ENCODE data around the gene GSTM2. TPM values are rescaled to one million over a fixed set of nuclear protein-coding genes. Genes with fewer than 3 reads are reported as not detected.

The GSTM2 gene
- total RNA-seq, 1 experiment from 2014 or later = 14.9 TPM

GRCh38 chr1:109634292-109634691 lies 33.6 kb upstream of the GSTM2 start:
- H3K27me3 Mint-ChIP-seq (ENCODE audit: low read depth) = no peaks in the 10 kb centered on the region
- H3K14ac ChIP-seq (ENCODE audit: insufficient read depth, low read length) = no peak overlapping the region

More at GRCh38 chr1:109634292-109634691, 33.6 kb upstream of the GSTM2 start:
- Histone ChIP-seq H3K9me3 (ENCODE audit: control insufficient read depth, low read depth, low read length) (no peaks in the 10 kb centered on the region), H2BK12ac (ENCODE audit: insufficient read length, low read depth, low read length) (no peak overlapping the region), H2BK120ac (ENCODE audit: low read depth, low read length, poor library complexity, severe bottlenecking) (no peak overlapping the region), H3K4me2 (ENCODE audit: insufficient read depth, insufficient read length, low read length) (no peak overlapping the region), H3K79me1 (ENCODE audit: insufficient read depth, low read depth, low read length, poor library complexity, severe bottlenecking) (no peaks in the 10 kb centered on the region), H3K18ac (ENCODE audit: insufficient read length, low read depth, low read length) (no peak overlapping the region), H2AK5ac (ENCODE audit: insufficient read length, low read length) (no peak overlapping the region), H3K4ac (ENCODE audit: low read depth, low read length) (no peak overlapping the region), H3K9ac (ENCODE audit: extremely low read depth, insufficient read length, low read length) (no peak overlapping the region), H3K23ac (ENCODE audit: insufficient read length, low read depth, low read length) (no peak overlapping the region), H3K27ac (ENCODE audit: insufficient read length, low read depth, low read length) (no peak overlapping the region), H4K8ac (replicated peaks; ENCODE audit: insufficient read length, low read depth, low read length) (no peak overlapping the region), H3T11ph (ENCODE audit: low read length) (no peak overlapping the region), H4K20me1 (ENCODE audit: control insufficient read depth, insufficient read depth, insufficient read length) (no peaks in the 10 kb centered on the region), H2BK5ac (ENCODE audit: insufficient read length, low read length) (no peak overlapping the region), H2BK15ac (ENCODE audit: low read depth, low read length) (no peak overlapping the region), H3K56ac (ENCODE audit: insufficient read length, low read depth, low read length) (no peak overlapping the region), H3K27me3 (ENCODE audit: insufficient read depth, low read length) (no peaks in the 10 kb centered on the region), H4K91ac (ENCODE audit: insufficient read length, low read depth, low read length) (no peak overlapping the region), H3K23me2 (ENCODE audit: insufficient read length, low read depth, low read length, poor library complexity, severe bottlenecking) (no peaks in the 10 kb centered on the region), H2AFZ (ENCODE audit: low read length) (no peak overlapping the region), H3K4me1 (ENCODE audit: insufficient read depth, low read length) (peaks cover 7% of the 10 kb centered on the region; the same call in 1 of the 2 replicates), H4K5ac (ENCODE audit: insufficient read length, low read depth, low read length) (no peak overlapping the region), H2BK20ac (ENCODE audit: low read depth, low read length, poor library complexity, severe bottlenecking) (no peak overlapping the region), H3K79me2 (ENCODE audit: insufficient read depth, low read length) (no peaks in the 10 kb centered on the region)
- TF ChIP-seq CTCF (conservative IDR thresholded peaks at IDR 0.05) = no peak
- H3K36me3 Mint-ChIP-seq (ENCODE audit: insufficient read depth in 1 of 3, low read depth in 3 of 3) = peaks cover 14 to 17% (median 15%) of the 10 kb centered on the region in 3 experiments; a peak in 6 of 7 replicates
- no peak overlapping the region for H3K4me3 Mint-ChIP-seq
- no peak overlapping the region for H3K27ac Mint-ChIP-seq
- no peaks in the 10 kb centered on the region for H3K9me3 Mint-ChIP-seq
- DNase-seq = peak; percentile 5
- peaks cover 17 to 37% of the 10 kb centered on the region in 2 experiments for H3K4me1 Mint-ChIP-seq
- no CpG with 5 or more reads among the region's 6 CpGs for WGBS (ENCODE audit: extremely low coverage, insufficient read length, low lambda C conversion rate)
